NOMO-1 treated with DMSO at 0.1 percent for 48 hours (cell line): ENCODE data around the gene LORICRIN.
A peak's percentile ranks its signal among the peaks of the same experiment; 100 is the strongest.

ENCODE experiments used
- DNase-seq: peaks from one replicate; lab custom pipeline; 2025; ENCODE audit not compliant: unreplicated experiment; lab: John Stamatoyannopoulos, UW

Gene LORICRIN

GRCh38 chr1:153259387-153259786 is at the start of gene LORICRIN:
TSS of gene LORICRIN (plus strand) at chr1:153259687. CDS start at chr1:153260950, 1,263 bp downstream.
- no peak for DNase-seq

- DNase-seq: no peak
These were observed 49.3 kb upstream of the LORICRIN start for GRCh38 chr1:153210206-153210605.

- no peak for DNase-seq
These were observed 47.3 kb upstream of the LORICRIN start for GRCh38 chr1:153212201-153212600.

GRCh38 chr1:153213519-153213918 is 46.0 kb upstream of the LORICRIN start:
- no peak for DNase-seq

- DNase-seq: no peak
These were observed 42.3 kb upstream of the LORICRIN start, which contains the start of gene PRR9 for GRCh38 chr1:153217212-153217611. TSS of gene PRR9 (plus strand) at chr1:153217584. CDS start at chr1:153218145, 561 bp downstream.

GRCh38 chr1:153217744-153218416 is 41.6 kb upstream of the LORICRIN start:
- no peak for DNase-seq

GRCh38 chr1:153220606-153221303 is 38.7 kb upstream of the LORICRIN start:
- no peak for DNase-seq

GRCh38 chr1:153223040-153223891 is 36.2 kb upstream of the LORICRIN start:
- DNase-seq: peak; percentile 23

- DNase-seq: no peak
These were observed 31.7 kb upstream of the LORICRIN start for GRCh38 chr1:153227810-153228209.

- DNase-seq: no peak
These were observed 31.0 kb upstream of the LORICRIN start for GRCh38 chr1:153228491-153228890.

- peak; percentile 25 for DNase-seq
These were observed 30.2 kb upstream of the LORICRIN start for GRCh38 chr1:153229076-153229829.

- DNase-seq: no peak
These were observed 28.1 kb upstream of the LORICRIN start for GRCh38 chr1:153231363-153231762.

GRCh38 chr1:153231785-153232184 is 27.7 kb upstream of the LORICRIN start:
- peak; percentile 60 for DNase-seq

GRCh38 chr1:153232553-153232952 is 26.9 kb upstream of the LORICRIN start:
- DNase-seq: peak; percentile 82

- DNase-seq: peak; percentile 76
These were observed 26.0 kb upstream of the LORICRIN start for GRCh38 chr1:153233448-153233847.

GRCh38 chr1:153238527-153238926 is 21.0 kb upstream of the LORICRIN start:
- no peak for DNase-seq

GRCh38 chr1:153242160-153242559 is 17.3 kb upstream of the LORICRIN start:
- no peak for DNase-seq

GRCh38 chr1:153245466-153245865 is 14.0 kb upstream of the LORICRIN start:
- DNase-seq: no peak

- no peak for DNase-seq
These were observed 13.5 kb upstream of the LORICRIN start for GRCh38 chr1:153246018-153246417.

- no peak for DNase-seq
These were observed 12.7 kb upstream of the LORICRIN start for GRCh38 chr1:153246825-153247224.
